ENCODE measurements around the gene SPATA21. TPM values are rescaled to one million over a fixed set of nuclear protein-coding genes. Genes with fewer than 3 reads are reported as not detected.

Gene SPATA21
- total RNA-seq, 1 donor from 2014 or later = not detected

- Mint-ChIP-seq H3K36me3 (ENCODE audit: low read depth) (peaks cover 35% of the 10 kb centered on the region), H3K27me3 (ENCODE audit: low read depth) (no peaks in the 10 kb centered on the region), H3K4me1 (ENCODE audit: low read depth) (peaks cover 27% of the 10 kb centered on the region), H3K9me3 (no peaks in the 10 kb centered on the region), H3K4me3 (ENCODE audit: low read depth) (no peak overlapping the region), H3K27ac (no peak overlapping the region)
- DNase-seq (ENCODE audit: low spot score) = no peak
- intact Hi-C loops (cut with micrococcal nuclease) = no loop called here
These were observed 56.4 kb downstream of the SPATA21 start for GRCh38 chr1:16380868-16381267.

DNA sequence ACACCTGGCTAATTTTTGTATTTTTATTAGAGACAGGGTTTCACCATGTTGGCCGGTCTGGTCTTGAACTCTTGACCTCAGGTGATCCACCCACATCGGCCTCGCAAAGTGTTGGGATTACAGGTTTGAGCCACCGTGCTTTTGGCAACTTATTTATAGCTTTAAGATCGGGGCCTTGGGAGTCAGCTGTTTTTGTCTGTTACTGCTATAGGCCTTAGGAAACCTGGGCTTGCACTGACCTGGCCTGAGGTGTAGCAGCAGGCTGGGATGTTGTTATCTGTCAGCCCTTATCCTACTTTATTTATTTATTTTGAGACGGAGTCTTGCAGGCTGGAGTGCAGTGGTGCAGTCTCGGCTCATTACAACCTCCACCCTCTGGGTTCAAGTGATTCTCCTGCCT lies 58.8 kb downstream of the SPATA21 start:
- H3K4me1 Mint-ChIP-seq (ENCODE audit: low read depth) = peaks cover 22% of the 10 kb centered on the region
- no peaks in the 10 kb centered on the region for H3K27me3 Mint-ChIP-seq (ENCODE audit: low read depth)
- peaks cover 36% of the 10 kb centered on the region for H3K36me3 Mint-ChIP-seq (ENCODE audit: low read depth)
- no peak overlapping the region for H3K4me3 Mint-ChIP-seq (ENCODE audit: low read depth)
- intact Hi-C loops (cut with micrococcal nuclease) = loop anchor here (10.0 kb wide), 1 partner anchor 694 kb away; the partner anchor contains the start of gene PLEKHM2
- H3K9me3 Mint-ChIP-seq = no peaks in the 10 kb centered on the region
- H3K27ac Mint-ChIP-seq = no peak overlapping the region
- no peak for DNase-seq (ENCODE audit: low spot score)

DNA sequence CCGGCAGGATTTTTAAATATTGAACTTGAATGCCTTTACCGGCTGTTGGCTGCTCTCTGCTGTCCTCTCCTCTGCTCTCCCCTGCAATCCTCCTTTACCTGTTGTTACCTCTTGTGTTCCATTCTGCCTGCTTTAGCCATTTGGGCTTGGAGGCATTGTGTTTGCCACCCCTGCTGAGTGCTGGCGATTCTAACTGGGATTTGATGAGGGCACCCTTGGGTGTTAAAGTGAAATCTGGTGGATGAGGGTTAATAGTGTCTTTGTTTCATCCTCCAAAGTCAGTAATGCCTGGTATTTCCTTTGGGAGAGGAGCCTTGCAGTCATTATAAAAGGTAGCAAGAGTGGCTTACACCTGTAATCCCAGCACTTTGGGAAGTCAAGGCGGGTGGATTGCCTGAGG lies 60.3 kb downstream of the SPATA21 start:
- H3K36me3 Mint-ChIP-seq (ENCODE audit: low read depth) = peaks cover 39% of the 10 kb centered on the region
- H3K9me3 Mint-ChIP-seq = no peaks in the 10 kb centered on the region
- no peak overlapping the region for H3K27ac Mint-ChIP-seq
- H3K4me3 Mint-ChIP-seq (ENCODE audit: low read depth) = no peak overlapping the region
- no peak for DNase-seq (ENCODE audit: low spot score)
- peaks cover 33% of the 10 kb centered on the region for H3K4me1 Mint-ChIP-seq (ENCODE audit: low read depth)
- H3K27me3 Mint-ChIP-seq (ENCODE audit: low read depth) = no peaks in the 10 kb centered on the region
- intact Hi-C loops (cut with micrococcal nuclease) = loop anchor here (10.0 kb wide), 1 partner anchor 692 kb away; the partner anchor contains the start of gene PLEKHM2

DNA sequence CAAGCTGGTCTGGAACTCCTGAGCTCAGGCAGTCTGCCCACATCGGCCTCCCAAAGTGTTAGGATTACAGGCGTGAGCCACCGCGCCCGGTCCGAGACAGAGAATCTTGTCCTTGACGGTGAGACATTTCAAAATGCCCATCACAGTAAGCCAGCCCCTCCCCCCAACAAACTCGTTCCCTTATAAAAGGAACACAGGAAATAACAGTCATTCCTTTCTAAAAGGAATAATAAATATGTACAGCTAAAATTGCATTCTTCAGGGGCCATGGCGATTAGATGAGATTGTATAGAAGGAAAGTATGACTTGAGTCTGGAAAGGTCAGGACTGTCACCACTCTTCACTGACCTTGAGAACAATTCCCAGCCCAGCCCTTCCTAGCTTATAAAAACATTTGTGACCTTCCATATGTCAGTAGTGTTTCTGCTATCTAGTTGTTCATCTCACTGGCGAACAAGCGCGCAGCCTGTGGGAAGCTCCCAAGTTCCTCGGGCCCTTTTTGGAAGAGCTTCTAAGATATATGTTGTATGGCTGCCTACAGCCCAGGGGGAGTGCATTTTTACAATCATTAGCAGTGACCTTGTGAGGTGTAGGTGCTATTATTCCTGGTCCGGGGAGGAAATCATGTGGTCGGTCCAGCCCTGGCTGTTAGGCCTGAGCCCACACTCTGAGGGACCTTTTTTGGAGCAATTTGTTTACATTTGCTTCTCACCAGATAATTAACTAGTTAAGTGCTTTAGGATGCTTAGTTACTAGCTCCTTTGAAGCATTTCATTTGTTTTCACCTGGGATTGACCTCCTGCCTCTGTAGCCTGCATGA lies 61.5 kb downstream of the SPATA21 start:
- Mint-ChIP-seq H3K27ac (peak overlapping the region; percentile 63), H3K9me3 (no peaks in the 10 kb centered on the region), H3K4me3 (ENCODE audit: low read depth) (no peak overlapping the region), H3K36me3 (ENCODE audit: low read depth) (peaks cover 41% of the 10 kb centered on the region), H3K27me3 (ENCODE audit: low read depth) (no peaks in the 10 kb centered on the region), H3K4me1 (ENCODE audit: low read depth) (peaks cover 41% of the 10 kb centered on the region)
- no peak for DNase-seq (ENCODE audit: low spot score)
- intact Hi-C loops (cut with micrococcal nuclease) = loop anchor here (10.0 kb wide), 1 partner anchor 691 kb away; the partner anchor contains the start of gene PLEKHM2

DNA sequence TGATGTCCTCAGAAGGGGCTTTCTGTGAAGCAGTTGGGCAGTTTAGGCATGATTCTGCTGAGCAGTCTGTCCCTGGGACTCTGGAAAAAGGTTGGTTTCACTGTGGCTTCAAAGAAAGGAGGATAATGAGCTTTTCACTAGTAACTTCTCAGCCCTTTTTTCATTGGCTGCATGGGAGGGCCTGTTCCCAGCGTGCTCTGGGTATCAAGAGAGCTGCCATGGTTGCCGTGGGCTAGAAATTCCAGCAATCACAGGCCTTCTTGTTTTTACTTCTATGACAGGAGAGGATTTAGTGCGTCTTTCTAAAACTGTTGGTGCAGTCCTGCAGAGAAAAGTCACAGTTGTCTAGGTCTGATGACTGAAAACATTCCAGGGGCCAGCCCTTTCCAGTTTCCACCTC lies 63.0 kb downstream of the SPATA21 start:
- peak overlapping the region; percentile 69 for H3K27ac Mint-ChIP-seq
- peaks cover 47% of the 10 kb centered on the region for H3K4me1 Mint-ChIP-seq (ENCODE audit: low read depth)

DNA sequence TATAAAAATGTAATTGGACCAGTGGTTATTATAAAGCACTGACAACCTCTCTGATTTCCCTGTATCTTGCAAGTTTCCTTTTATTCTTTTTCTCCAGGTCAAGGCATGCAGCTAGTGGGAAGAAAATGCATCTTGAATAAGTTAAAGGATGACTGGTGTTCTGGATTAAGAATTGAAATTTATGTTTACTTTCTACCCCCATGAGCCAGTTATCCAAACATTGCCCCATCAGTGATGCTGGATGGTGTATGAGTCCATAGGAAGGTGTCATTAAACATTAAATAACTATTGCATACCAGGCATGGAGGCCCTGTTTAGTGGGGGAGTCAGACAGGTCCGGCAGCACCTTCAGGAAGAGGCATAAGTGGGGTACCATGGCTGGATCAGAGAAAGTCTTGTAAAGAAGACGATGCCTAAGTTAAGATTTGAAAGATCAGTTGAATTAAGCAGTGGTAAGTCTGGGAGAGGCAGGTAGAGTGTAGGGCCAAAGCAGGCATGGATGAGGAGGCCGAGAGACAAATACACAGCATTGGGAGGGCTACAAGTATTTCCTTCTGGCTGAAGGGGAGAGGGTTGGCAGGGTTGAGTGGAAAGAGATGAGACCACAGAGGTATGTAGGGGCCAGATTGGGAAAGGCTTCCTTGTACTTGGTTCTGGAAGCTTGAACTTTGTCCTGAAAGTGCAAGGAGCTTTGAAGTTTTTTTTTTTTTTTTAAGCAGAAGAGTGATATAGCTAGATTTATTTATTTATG lies 64.5 kb downstream of the SPATA21 start:
- peaks cover 56% of the 10 kb centered on the region for H3K4me1 Mint-ChIP-seq (ENCODE audit: low read depth)
- no peak for DNase-seq (ENCODE audit: low spot score)
- intact Hi-C loops (cut with micrococcal nuclease) = loop anchor here (10.0 kb wide), 1 partner anchor 688 kb away; the partner anchor contains the start of gene PLEKHM2
- peak overlapping the region; percentile 72 for H3K27ac Mint-ChIP-seq
- peak overlapping the region; percentile 37 for H3K4me3 Mint-ChIP-seq (ENCODE audit: low read depth)
- H3K36me3 Mint-ChIP-seq (ENCODE audit: low read depth) = peaks cover 56% of the 10 kb centered on the region
- H3K27me3 Mint-ChIP-seq (ENCODE audit: low read depth) = no peaks in the 10 kb centered on the region
- H3K9me3 Mint-ChIP-seq = no peaks in the 10 kb centered on the region

More for the DNA sequence above, 63.0 kb downstream of the SPATA21 start:
- Mint-ChIP-seq H3K27me3 (ENCODE audit: low read depth) (no peaks in the 10 kb centered on the region), H3K9me3 (no peaks in the 10 kb centered on the region), H3K4me3 (ENCODE audit: low read depth) (no peak overlapping the region), H3K36me3 (ENCODE audit: low read depth) (peaks cover 43% of the 10 kb centered on the region)
- intact Hi-C loops (cut with micrococcal nuclease) = loop anchor here (10.0 kb wide), 1 partner anchor 689 kb away; the partner anchor contains the start of gene PLEKHM2
- no peak for DNase-seq (ENCODE audit: low spot score)

GRCh38 chr1:16371725-16372124 lies 65.5 kb downstream of the SPATA21 start:
- no peak for DNase-seq (ENCODE audit: low spot score)
- Mint-ChIP-seq H3K27me3 (ENCODE audit: low read depth) (no peaks in the 10 kb centered on the region), H3K36me3 (ENCODE audit: low read depth) (peaks cover 51% of the 10 kb centered on the region), H3K4me1 (ENCODE audit: low read depth) (peaks cover 51% of the 10 kb centered on the region), H3K4me3 (ENCODE audit: low read depth) (peak overlapping the region; percentile 48), H3K9me3 (no peaks in the 10 kb centered on the region), H3K27ac (peak overlapping the region; percentile 72)
- intact Hi-C loops (cut with micrococcal nuclease) = loop anchor here (10.0 kb wide), 1 partner anchor 687 kb away; the partner anchor contains the start of gene PLEKHM2

GRCh38 chr1:16369821-16370220 lies 67.4 kb downstream of the SPATA21 start:
- H3K9me3 Mint-ChIP-seq = no peaks in the 10 kb centered on the region
- DNase-seq (ENCODE audit: low spot score) = no peak
- intact Hi-C loops (cut with micrococcal nuclease) = loop anchor here (2.0 to 10.0 kb wide), 4 partner anchors 17 to 685 kb away; partner anchors contain the start of gene PLEKHM2
- H3K4me3 Mint-ChIP-seq (ENCODE audit: low read depth) = peak overlapping the region; percentile 96
- H3K27ac Mint-ChIP-seq = no peak overlapping the region
- H3K4me1 Mint-ChIP-seq (ENCODE audit: low read depth) = peaks cover 44% of the 10 kb centered on the region
- H3K27me3 Mint-ChIP-seq (ENCODE audit: low read depth) = no peaks in the 10 kb centered on the region
- H3K36me3 Mint-ChIP-seq (ENCODE audit: low read depth) = peaks cover 44% of the 10 kb centered on the region

DNA sequence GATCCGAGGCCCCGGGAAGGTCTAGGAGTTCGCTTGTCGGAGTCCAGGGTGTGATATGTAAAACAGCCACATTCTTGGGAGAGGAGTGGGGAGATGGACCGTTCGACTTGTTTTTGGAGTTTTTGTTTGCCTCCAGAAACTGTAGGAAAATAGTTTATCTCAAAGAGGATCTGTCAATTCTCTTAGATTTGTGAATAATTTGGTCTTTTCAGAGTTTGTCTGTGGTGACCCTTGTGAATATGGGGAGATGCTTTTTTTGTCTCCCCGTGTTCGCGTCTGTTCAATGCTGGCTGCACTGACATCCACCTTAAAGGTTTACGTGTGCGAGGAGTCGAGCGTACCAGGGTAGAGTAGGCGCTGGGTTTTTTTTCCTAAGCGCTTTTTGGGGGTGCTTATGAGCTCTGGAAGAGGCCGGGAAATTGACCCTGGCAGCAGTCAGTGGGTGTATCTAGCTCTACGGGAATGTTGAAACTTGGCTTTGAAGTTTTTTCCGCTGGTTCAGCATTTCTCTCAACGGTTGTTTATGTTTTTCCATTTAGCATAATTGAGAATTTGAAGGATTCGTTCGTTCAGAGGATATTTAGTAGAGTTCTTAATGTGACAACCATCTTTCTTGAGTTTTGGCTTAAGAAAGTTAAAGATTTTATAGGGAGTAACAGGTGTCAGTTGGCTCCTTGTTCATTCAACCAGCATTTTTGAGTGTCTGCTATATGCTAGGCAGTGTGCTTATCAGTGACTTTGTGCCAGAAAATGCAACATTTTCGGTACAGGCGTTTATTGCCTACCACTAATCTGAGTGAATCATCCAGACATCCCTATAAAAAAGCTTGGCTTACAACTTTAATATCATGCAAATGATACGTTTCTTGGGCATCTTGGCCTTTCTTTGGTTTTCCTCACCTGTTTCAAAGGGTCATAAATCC lies 69.0 kb downstream of the SPATA21 start:
- DNase-seq (ENCODE audit: low spot score) = no peak
- peak overlapping the region; percentile 96 for H3K4me3 Mint-ChIP-seq (ENCODE audit: low read depth)
- no peaks in the 10 kb centered on the region for H3K27me3 Mint-ChIP-seq (ENCODE audit: low read depth)
- H3K4me1 Mint-ChIP-seq (ENCODE audit: low read depth) = peaks cover 41% of the 10 kb centered on the region
- intact Hi-C loops (cut with micrococcal nuclease) = loop anchor here (1.0 to 5.0 kb wide), 11 partner anchors 16 to 842 kb away; partner anchors contain the start of genes CPLANE2, DDI2, DNAJC16 and FBXO42
- no peaks in the 10 kb centered on the region for H3K9me3 Mint-ChIP-seq
- H3K36me3 Mint-ChIP-seq (ENCODE audit: low read depth) = peaks cover 33% of the 10 kb centered on the region
- H3K27ac Mint-ChIP-seq = peak overlapping the region; percentile 99

GRCh38 chr1:16367258-16367967 lies 69.8 kb downstream of the SPATA21 start:
- Mint-ChIP-seq H3K36me3 (ENCODE audit: low read depth) (peaks cover 27% of the 10 kb centered on the region), H3K4me3 (ENCODE audit: low read depth) (peak overlapping the region; percentile 96), H3K27me3 (ENCODE audit: low read depth) (no peaks in the 10 kb centered on the region), H3K9me3 (no peaks in the 10 kb centered on the region), H3K27ac (peak overlapping the region; percentile 99), H3K4me1 (ENCODE audit: low read depth) (peaks cover 37% of the 10 kb centered on the region)
- DNase-seq (ENCODE audit: low spot score) = peak; percentile 84
- intact Hi-C loops (cut with micrococcal nuclease) = loop anchor here (1.0 to 5.0 kb wide), 10 partner anchors 15 to 841 kb away; partner anchors contain the start of genes CPLANE2, DDI2, DNAJC16 and FBXO42

GRCh38 chr1:16366722-16367257 lies 70.4 kb downstream of the SPATA21 start, which contains the start of gene SZRD1:
SZRD1 (plus strand) TSS chr1:16367242; CDS start chr1:16367258, 16 bp downstream.
- DNase-seq (ENCODE audit: low spot score) = peak; percentile 95
- intact Hi-C loops (cut with micrococcal nuclease) = loop anchor here (1.0 to 5.0 kb wide), 10 partner anchors 14 to 840 kb away; partner anchors contain the start of genes CPLANE2, DDI2, DNAJC16 and FBXO42
- Mint-ChIP-seq H3K4me1 (ENCODE audit: low read depth) (peaks cover 30% of the 10 kb centered on the region), H3K27ac (peak within 1 kb of the TSS; percentile 99), H3K27me3 (ENCODE audit: low read depth) (no peaks in the 10 kb centered on the region), H3K4me3 (ENCODE audit: low read depth) (peak within 1 kb of the TSS; percentile 96), H3K9me3 (no peaks in the 10 kb centered on the region), H3K36me3 (ENCODE audit: low read depth) (peaks cover 21% of the 10 kb centered on the region)

All from activated T-helper 2 cell treated with anti-CD3 and anti-CD28 coated beads, Interferon-gamma antibody, Interleukin-2, Interleukin-4, amounts not matched to agents 10 μg/mL and 5 μg/mL and 100 μg/mL, durations not matched to agents 14 hours and 24 hours and 36 hours (primary cell).